ENCODE results near the gene HIVEP2. TPM values are rescaled to one million over a fixed set of nuclear protein-coding genes. Genes with fewer than 3 reads are reported as not detected.

HIVEP2 gene
- total and polyA plus RNA-seq, 5 experiments from 2014 or later = 6.5 to 99.2 (median 17.1) TPM

GRCh38 chr6:142821860-142822259 is 123.1 kb downstream of the HIVEP2 start:
- POLR2A ChIA-PET = no interaction called here
- Mint-ChIP-seq H3K27ac (peak overlapping the region; percentile 69 to 98 (median 91)), H3K36me3 (peaks cover 0 to 16% (median 13%) of the 10 kb centered on the region in 3 donors), H3K9me3 (peaks cover 0 to 3% (median 0%) of the 10 kb centered on the region in 9 donors), H3K4me3 (peak overlapping the region in 7 of 10 donors; percentile 5 to 50 (median 45)), H3K4me1 (peaks cover 27 to 81% (median 74%) of the 10 kb centered on the region in 4 donors), H3K27me3 (no peaks in the 10 kb centered on the region)
- DNase-seq (no peak), ATAC-seq (no peak)

GRCh38 chr6:142821164-142821716 is 123.7 kb downstream of the HIVEP2 start:
- H3K4me3 Mint-ChIP-seq = peak overlapping the region in 9 of 10 donors; percentile 24 to 90 (median 88)
- peaks cover 0 to 3% (median 0%) of the 10 kb centered on the region in 9 donors for H3K9me3 Mint-ChIP-seq

GRCh38 chr6:142820338-142821051 is 124.5 kb downstream of the HIVEP2 start:
- POLR2A ChIA-PET = interaction anchor here (0.7 to 2.4 kb wide), 11 partner anchors 9 to 208 kb away, joined by 3 to 16 read pairs (median 4); no protein-coding TSS in a partner anchor
- Mint-ChIP-seq H3K4me3 (peak overlapping the region; percentile 81 to 90 (median 88)), H3K9me3 (peaks cover 0 to 3% (median 0%) of the 10 kb centered on the region in 9 donors), H3K36me3 (peaks cover 0 to 19% (median 13%) of the 10 kb centered on the region in 3 donors), H3K4me1 (peaks cover 32 to 86% (median 79%) of the 10 kb centered on the region in 4 donors), H3K27me3 (no peaks in the 10 kb centered on the region), H3K27ac (peak overlapping the region; percentile 84 to 98 (median 95))
- ATAC-seq (peak; percentile 58 to 70), DNase-seq (peak in 3 of 10 donors; percentile 8 to 37 (median 14))

More at GRCh38 chr6:142821164-142821716, 123.7 kb downstream of the HIVEP2 start:
- no peak for ATAC-seq
- DNase-seq = no peak
- Mint-ChIP-seq H3K27me3 (no peaks in the 10 kb centered on the region), H3K27ac (peak overlapping the region; percentile 81 to 98 (median 94)), H3K36me3 (peaks cover 0 to 18% (median 13%) of the 10 kb centered on the region in 3 donors), H3K4me1 (peaks cover 31 to 82% (median 75%) of the 10 kb centered on the region in 4 donors)
- POLR2A ChIA-PET = interaction anchor here (1.1 to 2.3 kb wide), 3 partner anchors 18 to 32 kb away, joined by 3 to 16 read pairs (median 4); no protein-coding TSS in a partner anchor

GRCh38 chr6:142819603-142820337 is 125.2 kb downstream of the HIVEP2 start:
- Mint-ChIP-seq H3K36me3 (peaks cover 0 to 22% (median 13%) of the 10 kb centered on the region in 3 donors), H3K4me1 (peaks cover 36 to 88% (median 80%) of the 10 kb centered on the region in 4 donors), H3K4me3 (peak overlapping the region; percentile 81 to 90 (median 88)), H3K27me3 (no peaks in the 10 kb centered on the region), H3K27ac (peak overlapping the region; percentile 84 to 98 (median 95)), H3K9me3 (peaks cover 0 to 3% (median 0%) of the 10 kb centered on the region in 9 donors)
- ATAC-seq (peak; percentile 52 to 74), DNase-seq (peak in 5 of 10 donors; percentile 17 to 45 (median 30))
- POLR2A ChIA-PET = interaction anchor here (0.7 to 2.4 kb wide), 14 partner anchors 9 to 208 kb away, joined by 3 to 16 read pairs (median 4); no protein-coding TSS in a partner anchor

GRCh38 chr6:142816486-142816885 is 128.5 kb downstream of the HIVEP2 start:
- Mint-ChIP-seq H3K9me3 (peaks cover 0 to 3% (median 0%) of the 10 kb centered on the region in 9 donors), H3K36me3 (peaks cover 7 to 41% (median 13%) of the 10 kb centered on the region in 3 donors), H3K4me1 (peaks cover 41 to 91% (median 86%) of the 10 kb centered on the region in 4 donors), H3K4me3 (peak overlapping the region in 1 of 10 donors; percentile 30), H3K27ac (peak overlapping the region in 7 of 10 donors; percentile 11 to 98 (median 63)), H3K27me3 (no peaks in the 10 kb centered on the region)
- POLR2A ChIA-PET = interaction anchor here (1.1 to 2.7 kb wide), 2 partner anchors 8 to 41 kb away, joined by 4 to 9 read pairs; no protein-coding TSS in a partner anchor
- ATAC-seq (no peak), DNase-seq (no peak)

GRCh38 chr6:142816031-142816430 is 128.9 kb downstream of the HIVEP2 start:
- POLR2A ChIA-PET = interaction anchor here (1.1 to 2.7 kb wide), 2 partner anchors 8 to 41 kb away, joined by 4 to 9 read pairs; no protein-coding TSS in a partner anchor
- no peak for ATAC-seq
- peaks cover 9 to 43% (median 13%) of the 10 kb centered on the region in 3 donors for H3K36me3 Mint-ChIP-seq

GRCh38 chr6:142811923-142812322 is 133.1 kb downstream of the HIVEP2 start:
- Mint-ChIP-seq H3K27me3 (no peaks in the 10 kb centered on the region), H3K9me3 (peaks cover 0 to 3% (median 0%) of the 10 kb centered on the region in 9 donors), H3K4me3 (peak overlapping the region in 3 of 10 donors; percentile 32 to 71 (median 41)), H3K27ac (peak overlapping the region in 7 of 10 donors; percentile 31 to 98 (median 62)), H3K4me1 (peaks cover 49 to 84% (median 77%) of the 10 kb centered on the region in 4 donors), H3K36me3 (peaks cover 13 to 65% (median 31%) of the 10 kb centered on the region in 3 donors)
- ATAC-seq (no peak), DNase-seq (no peak)
- POLR2A ChIA-PET = no interaction called here

More at GRCh38 chr6:142816031-142816430, 128.9 kb downstream of the HIVEP2 start:
- Mint-ChIP-seq H3K27me3 (no peaks in the 10 kb centered on the region), H3K4me1 (peaks cover 42 to 91% (median 86%) of the 10 kb centered on the region in 4 donors), H3K9me3 (peaks cover 0 to 3% (median 0%) of the 10 kb centered on the region in 9 donors), H3K4me3 (peak overlapping the region in 1 of 10 donors; percentile 30), H3K27ac (peak overlapping the region in 8 of 10 donors; percentile 9 to 98 (median 60))
- DNase-seq = no peak

- Mint-ChIP-seq H3K4me1 (peaks cover 49 to 83% (median 76%) of the 10 kb centered on the region in 4 donors), H3K27me3 (no peaks in the 10 kb centered on the region), H3K9me3 (peaks cover 0 to 3% (median 0%) of the 10 kb centered on the region in 9 donors), H3K4me3 (peak overlapping the region in 9 of 10 donors; percentile 9 to 71 (median 53)), H3K36me3 (peaks cover 16 to 67% (median 32%) of the 10 kb centered on the region in 3 donors), H3K27ac (peak overlapping the region; percentile 3 to 98 (median 62))
- ATAC-seq (peak; percentile 62 to 72), DNase-seq (peak in 1 of 10 donors; percentile 13)
- POLR2A ChIA-PET = no interaction called here
These were observed 133.9 kb downstream of the HIVEP2 start for GRCh38 chr6:142810952-142811514.

GRCh38 chr6:142809947-142810346 is 135.0 kb downstream of the HIVEP2 start:
- Mint-ChIP-seq H3K27me3 (no peaks in the 10 kb centered on the region), H3K4me3 (no peak overlapping the region), H3K9me3 (peaks cover 0 to 3% (median 0%) of the 10 kb centered on the region in 9 donors), H3K36me3 (peaks cover 16 to 68% (median 35%) of the 10 kb centered on the region in 3 donors), H3K27ac (peak overlapping the region in 2 of 10 donors; percentile 32 to 68), H3K4me1 (peaks cover 51 to 89% (median 78%) of the 10 kb centered on the region in 4 donors)
- POLR2A ChIA-PET = no interaction called here
- no peak for DNase-seq
- ATAC-seq = no peak

- no peak overlapping the region for H3K4me3 Mint-ChIP-seq
These were observed 136.4 kb downstream of the HIVEP2 start for GRCh38 chr6:142808405-142809061.

GRCh38 chr6:142805042-142805441 is 139.9 kb downstream of the HIVEP2 start:
- H3K4me1 Mint-ChIP-seq = peaks cover 51 to 90% (median 82%) of the 10 kb centered on the region in 4 donors
- no peak overlapping the region for H3K4me3 Mint-ChIP-seq
- H3K27me3 Mint-ChIP-seq = no peaks in the 10 kb centered on the region
- H3K27ac Mint-ChIP-seq = peak overlapping the region; percentile 6 to 82 (median 62)
- H3K36me3 Mint-ChIP-seq = peaks cover 5 to 60% (median 26%) of the 10 kb centered on the region in 3 donors
- POLR2A ChIA-PET = interaction anchor here (0.7 to 1.1 kb wide), 3 partner anchors 11 to 140 kb away, joined by 3 to 5 read pairs (median 5); partner anchors contain the start of gene HIVEP2
- DNase-seq = no peak
- no peak for ATAC-seq
- peaks cover 0 to 3% (median 0%) of the 10 kb centered on the region in 9 donors for H3K9me3 Mint-ChIP-seq

More at GRCh38 chr6:142808405-142809061, 136.4 kb downstream of the HIVEP2 start:
- Mint-ChIP-seq H3K9me3 (peaks cover 0 to 3% (median 0%) of the 10 kb centered on the region in 9 donors), H3K4me1 (peaks cover 49 to 89% (median 76%) of the 10 kb centered on the region in 4 donors), H3K27me3 (no peaks in the 10 kb centered on the region), H3K27ac (peak overlapping the region in 8 of 10 donors; percentile 16 to 86 (median 44)), H3K36me3 (peaks cover 9 to 60% (median 26%) of the 10 kb centered on the region in 3 donors)
- ATAC-seq = no peak
- no peak for DNase-seq
- POLR2A ChIA-PET = interaction anchor here (0.9 kb wide), 1 partner anchor 8 kb away, joined by 4 read pairs; no protein-coding TSS in a partner anchor
